ENCODE measurements around the gene VGF.

- TF ChIP-seq CTCF (conservative IDR thresholded peaks at IDR 0.05) (no peak), ZFX (IDR thresholded peaks at IDR 0.05) (no peak)
Observed at GRCh38 chr7:101166909-101167644, 1.7 kb upstream of the VGF start.

All from C4-2B (cell line).